GM18499 (cell line): ENCODE data around the gene TESK1.
A peak's percentile ranks its signal among the peaks of the same experiment; 100 is the strongest.
"Not testable (repeated sequence)": the region's sequence is repeated elsewhere in the genome, so short reads cannot be mapped to it uniquely, and the experiment has no call there.

Experiments used
- ATAC-seq: cut with Tn5 transposase; IDR thresholded peaks from one replicate; pipeline ENCODE4 v1.9.1; 2021; ENCODE audit warnings: moderate number of reproducible peaks; ENCODE audit not compliant: insufficient read depth, unreplicated experiment

The TESK1 gene

DNA sequence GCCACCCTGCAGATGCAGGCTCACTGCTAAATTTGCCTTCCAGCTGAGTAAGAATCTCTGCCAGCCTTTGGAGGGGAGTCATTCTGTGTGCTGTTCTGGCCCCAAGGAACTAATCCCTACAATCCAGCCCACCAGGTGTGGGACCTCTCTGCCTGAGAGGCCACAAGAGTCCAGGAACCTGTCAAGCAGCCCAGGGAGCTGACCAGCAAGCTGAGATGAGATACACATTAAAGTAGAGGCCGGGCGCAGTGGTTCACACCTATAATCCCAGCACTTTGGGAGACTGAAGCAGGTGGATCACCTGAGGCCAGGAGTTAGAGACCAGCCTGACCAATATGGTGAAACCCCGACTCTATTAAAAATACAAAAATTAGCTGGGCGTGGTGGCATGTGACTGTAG, 7.0 kb downstream of the TESK1 start:
- not testable (repeated sequence) for ATAC-seq

DNA sequence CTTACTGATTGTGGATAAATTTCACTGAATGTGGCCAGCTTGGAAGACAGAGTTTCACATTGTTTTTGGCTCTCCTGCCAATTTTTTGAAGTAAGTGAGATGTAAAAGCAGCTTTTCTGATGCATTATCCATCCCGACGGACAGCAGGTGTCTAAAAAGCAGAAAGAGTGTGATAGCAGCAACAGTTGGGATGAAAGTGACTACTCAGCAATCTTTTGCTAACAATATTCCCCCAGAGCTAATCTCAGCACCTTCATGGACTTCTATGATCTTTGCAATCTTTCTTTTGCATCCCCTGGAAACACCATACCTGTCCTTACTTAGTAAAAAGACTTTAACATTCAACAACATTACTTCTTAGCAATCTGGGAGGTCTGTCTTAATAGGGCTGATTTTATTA, 7.8 kb downstream of the TESK1 start:
- ATAC-seq, result no peak

DNA sequence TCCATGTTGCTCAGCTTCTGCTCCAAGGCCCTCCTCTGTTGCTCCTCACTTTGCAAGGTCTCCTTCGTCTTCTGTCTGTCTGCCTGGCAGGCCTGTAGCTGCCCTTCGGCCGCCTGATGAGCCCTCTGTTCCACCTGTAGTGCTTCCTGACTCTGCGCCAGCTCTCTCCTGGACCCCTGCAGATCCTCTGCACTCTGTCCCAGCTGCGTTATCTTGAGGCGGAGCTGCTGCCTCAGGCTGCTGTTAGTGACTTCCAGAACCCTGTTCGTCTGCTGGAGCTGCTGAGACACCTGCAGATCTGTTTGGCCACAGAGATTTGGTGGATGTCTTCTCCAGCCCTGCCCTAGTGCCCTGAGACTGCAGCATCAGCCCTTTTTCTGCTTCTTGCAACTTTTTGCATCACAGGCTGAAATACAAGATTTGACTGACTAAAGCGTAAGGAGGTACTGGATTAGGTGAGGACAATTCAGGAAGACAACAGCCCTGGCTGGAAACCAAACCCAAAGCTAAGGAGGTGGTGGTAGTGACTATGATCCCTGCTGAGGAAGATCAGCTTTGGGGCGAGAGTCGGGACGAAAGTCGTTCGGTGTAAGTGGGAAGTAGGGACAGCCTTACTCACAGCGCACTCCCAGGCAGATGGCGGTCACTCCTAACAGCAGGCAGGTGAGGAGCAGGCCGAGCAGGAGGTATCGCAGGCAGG, 11.1 kb downstream of the TESK1 start:
- ATAC-seq, result no peak

DNA sequence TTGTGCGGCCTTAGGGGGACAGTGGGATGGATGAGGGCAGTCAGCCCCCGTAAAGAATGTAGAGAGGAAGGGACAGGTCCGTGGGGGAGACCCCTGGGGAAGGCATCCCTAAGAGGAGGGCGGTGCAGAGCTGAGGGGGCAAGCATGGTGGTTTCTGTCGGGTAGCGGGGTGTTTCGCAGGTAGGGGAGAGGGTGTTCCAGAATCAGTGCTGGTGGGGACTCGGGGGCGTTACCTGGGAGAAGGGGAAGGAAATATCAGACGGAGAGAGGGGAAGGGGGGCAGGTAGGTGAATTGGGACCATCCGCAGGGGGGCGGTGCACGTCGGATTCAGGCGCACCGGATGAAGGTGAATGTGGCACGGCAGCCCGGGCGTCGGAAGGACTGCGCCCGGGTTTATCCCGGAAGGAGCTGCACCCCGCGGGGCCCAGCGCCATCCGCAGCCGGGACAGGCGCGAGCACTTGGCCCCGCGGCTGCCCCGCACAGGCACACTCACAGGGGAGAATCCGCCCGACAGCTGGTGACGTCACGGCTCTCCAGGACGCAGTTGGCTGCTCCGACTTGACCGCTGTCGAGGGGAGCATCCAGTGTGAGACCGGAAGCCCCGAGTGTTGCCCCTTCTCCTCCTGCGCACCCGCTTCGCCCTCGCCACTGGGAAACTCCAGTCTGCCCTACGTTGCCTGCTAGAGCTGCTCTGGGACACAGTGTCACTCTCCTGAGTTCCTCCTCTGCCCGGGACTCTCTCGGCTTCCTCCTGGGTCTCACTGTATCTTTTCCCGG, 11.8 kb downstream of the TESK1 start:
- ATAC-seq, result no peak

DNA sequence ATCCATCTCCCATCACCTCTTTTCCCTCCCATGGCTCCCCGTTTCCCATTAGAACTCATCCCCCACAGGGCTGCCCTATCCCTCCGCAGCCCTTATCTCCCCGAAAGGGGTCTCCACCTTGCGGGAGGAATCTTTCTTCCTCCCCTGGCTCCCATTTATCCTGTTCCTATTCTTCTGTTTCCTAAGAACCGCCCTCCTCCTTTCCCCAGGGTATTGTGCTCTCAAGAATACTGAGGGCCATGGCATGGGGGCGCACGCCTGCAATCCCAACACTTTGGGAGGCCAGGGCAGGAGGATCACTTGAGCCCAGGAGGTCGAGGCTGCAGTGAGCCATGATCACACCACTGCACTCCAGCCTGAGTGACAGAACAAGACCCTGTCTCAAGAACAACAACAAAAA, 12.5 kb downstream of the TESK1 start:
- no peak for ATAC-seq

DNA sequence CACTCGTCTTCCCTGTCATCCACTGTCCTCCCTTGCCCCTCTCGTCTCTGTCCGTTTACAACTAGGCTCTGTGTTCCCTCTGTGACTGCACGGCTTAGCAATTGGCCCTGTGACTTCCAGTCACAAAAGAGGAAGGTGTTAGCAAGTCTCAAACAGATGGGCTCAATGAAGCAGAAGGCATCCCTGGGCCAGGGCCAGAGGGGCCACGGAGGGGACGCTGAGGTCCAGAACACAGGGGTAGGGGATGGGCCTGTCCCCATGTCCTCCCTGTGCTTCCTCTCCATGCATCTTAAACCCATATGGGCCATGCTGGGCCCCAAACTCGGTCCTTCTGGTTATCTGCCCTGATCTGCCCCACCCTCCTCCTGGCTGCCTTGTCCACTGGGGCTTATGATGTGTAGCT, 13.3 kb downstream of the TESK1 start, which contains the start of gene CD72:
Gene CD72, minus strand, starts transcription at position 89 of the 403 bp plus-strand sequence. CDS start 110 bp downstream, outside the sequence.
- ATAC-seq, result no peak

DNA sequence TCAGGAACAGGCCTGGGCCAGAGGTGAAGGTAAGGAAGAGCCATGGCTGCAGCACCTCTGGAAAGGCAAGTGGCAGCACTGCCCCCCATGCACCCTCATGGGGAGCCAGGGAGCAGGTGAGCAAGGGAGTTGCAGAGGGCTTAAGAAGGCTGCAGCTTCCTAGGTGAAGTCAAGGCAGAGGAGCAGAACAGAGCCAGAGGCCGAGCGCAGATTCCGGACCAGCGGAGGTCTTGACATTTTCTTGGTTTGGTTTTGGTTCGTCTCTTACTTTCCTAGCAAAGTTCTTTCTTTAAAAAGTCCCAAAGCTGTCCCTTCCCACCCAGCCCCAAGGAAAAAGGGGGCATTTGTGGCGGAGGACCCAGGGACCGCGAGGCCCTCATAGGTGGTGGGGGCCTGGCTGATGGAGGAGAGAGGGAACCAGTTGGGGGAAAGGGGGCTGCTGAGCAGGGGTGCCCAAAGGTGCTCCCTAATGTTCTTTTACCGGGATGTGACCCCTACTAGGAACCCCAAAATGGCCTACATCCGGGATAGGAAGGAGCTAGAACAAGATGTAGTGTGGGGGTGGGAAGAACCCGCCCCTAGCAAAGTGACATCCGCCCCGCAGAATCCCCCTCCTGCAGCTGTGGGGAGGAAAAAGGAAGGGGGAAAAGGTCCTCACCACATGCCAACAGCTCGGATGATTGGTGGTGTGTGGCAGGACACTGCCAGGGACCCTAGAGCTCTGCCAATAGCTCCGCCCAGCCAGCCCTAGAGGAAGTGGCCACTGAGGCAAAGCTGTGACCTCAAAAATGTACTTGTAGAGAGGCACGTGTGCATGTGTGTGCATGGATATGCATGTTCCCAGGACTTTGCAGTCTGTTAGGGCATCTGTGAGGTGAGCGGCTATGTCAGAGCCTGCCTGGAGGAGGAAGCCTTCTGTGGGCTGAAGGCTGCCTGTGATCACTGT, 14.1 kb downstream of the TESK1 start:
- ATAC-seq, result peak; percentile 25

DNA sequence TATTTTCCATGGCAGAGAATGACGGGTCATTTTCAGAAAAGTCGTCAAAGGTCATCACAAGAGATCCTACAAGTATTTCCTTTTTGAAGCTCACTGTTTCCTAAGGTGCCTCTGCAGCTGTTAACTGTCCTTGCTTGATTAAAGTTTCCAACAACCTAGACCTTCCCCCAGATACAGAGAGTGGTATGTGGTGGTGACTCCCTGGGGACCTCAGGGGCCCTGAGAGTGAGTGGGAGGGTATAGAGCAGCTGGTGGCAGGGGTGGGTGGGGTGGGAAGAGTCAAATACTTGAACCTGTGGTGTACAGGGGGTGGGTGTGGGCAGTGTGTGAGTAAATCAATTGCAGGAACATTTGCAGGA, 14.7 kb downstream of the TESK1 start:
- peak; percentile 38 for ATAC-seq

DNA sequence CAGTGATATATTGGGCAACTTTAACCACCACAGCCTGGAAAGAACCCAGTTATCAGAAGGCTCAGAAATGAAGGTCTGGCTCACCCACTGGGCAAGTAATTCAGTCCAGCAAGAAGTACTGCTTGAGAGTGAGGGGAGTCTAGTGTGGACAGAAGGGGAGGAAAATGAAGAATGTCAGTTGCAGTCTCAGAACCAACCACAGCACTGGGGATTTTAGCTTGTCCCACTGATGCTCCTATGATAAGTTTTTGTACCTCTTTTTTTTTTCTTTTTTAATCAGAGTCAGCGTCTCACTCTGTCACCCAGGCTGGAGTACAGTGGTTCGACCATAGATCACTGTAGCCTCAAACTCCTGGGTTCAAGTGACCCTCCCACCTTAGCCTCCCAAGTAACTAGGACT, 22.5 kb downstream of the TESK1 start:
- ATAC-seq, result no peak

DNA sequence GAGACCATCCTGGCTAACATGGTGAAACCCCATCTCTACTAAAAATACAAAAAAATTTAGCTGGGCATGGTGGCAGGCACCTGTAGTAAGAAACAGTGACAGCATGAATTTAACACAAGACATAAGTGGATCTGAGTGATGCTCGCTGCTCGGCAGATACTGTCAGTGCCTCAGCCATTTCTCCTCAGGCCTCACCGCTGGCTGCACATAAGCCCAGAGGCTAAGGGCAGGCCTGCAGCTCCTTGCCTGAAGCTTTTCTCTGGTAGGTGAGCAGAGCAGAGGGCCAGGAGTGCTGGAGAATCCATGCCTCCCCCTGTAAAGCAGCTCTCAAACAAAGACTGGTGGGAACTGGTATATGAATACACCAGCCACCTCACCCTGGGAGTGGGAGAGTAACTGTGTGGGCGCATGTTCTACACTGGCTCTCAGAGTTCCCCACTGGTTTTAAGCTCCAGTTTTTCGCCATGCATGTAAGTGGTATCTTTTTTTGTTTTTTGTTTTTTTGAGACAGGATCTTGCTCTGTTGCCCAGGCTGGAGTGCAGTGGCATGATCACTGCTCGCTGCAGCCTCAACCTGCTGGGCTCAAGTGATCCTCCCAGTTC, 23.4 kb downstream of the TESK1 start:
- ATAC-seq, result no peak

DNA sequence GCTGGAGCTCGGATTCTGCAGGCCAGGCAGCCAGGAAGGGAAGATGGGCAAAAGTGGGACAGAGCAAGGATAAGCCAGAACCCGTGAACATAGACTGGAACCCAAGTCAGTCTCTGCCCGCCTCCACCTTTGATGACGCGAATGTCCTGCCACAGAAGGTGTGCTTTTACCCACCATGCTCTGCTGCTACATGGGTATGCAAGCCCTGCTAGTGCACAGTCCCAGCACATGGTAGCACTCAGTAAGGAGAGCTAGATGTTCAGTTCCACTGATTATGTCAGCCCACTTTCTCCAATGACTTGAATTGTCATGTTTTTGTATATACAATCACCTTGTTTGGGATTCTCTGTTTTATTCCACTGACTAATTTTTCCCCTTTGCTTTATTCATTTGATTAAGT, 24.5 kb downstream of the TESK1 start:
- no peak for ATAC-seq

DNA sequence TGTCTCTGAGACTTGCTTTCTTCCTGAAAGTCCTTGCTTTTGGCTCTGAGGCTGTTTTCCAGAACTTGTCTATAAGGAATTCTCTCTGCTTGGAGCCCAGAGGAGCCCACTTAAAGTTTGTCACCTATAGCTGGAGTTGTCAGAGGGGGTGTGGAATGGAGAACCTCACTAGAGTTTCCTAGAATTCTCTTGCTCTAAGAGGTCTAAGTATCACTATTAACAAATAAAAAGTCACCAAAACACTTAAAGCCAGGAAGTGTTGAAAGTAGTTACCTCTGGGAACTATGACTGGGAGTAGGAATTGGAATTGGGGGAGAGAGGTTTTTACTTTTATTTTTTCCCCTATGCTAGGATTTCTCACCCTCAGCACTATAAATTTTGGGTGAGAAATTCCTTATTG, 30.7 kb downstream of the TESK1 start:
- no peak for ATAC-seq

DNA sequence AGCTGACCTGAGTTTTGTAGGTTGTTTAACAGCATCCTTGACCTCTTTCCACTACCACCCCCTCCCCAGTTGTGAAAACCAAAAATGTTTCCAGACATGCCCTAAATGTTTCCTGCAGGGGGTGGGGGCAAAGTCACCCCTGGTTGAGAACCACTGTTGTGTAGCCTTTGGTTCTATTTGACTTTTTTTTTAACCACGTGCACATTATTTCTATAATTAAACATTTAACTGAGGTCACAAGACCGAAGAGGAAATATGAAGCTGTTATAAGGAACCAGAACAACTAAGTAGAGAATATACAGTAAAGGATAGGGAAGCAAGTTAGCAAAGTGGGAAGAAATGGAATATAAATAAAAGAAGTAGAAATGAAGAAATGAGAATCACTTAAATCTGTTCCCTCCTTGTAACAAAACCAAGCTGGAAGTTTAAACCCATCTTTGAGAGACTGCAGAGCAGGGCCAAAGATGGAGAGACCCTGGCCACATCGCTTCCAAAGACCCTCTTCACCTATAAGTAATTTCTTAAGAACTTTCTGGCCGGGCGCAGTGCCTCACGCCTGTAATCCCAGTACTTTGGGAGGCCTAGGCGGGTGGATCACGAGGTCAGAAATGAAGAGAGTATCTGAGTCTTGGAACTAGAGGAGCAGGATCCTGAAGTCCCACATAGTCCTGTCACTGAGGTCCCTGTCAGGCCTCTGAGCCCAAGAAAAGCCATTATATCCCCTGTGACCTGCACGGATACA, 31.2 kb downstream of the TESK1 start:
- ATAC-seq, result no peak

DNA sequence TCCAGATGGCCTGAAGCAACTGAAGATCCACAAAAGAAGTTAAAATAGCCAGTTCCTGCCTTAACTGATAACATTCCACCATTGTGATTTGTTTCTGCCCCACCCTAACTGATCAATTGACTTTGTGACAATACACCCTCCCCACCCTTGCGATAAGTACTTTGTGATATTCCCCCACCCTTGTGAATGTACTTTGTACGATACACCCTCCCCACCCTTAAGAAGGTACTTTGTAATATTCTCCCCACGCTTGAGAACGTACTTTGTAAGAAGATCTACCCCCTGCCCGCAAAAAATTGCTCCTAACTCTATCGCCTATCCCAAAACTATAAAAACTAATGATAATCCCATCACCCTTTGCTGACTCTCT, 31.8 kb downstream of the TESK1 start:
- ATAC-seq, result not testable (repeated sequence)

DNA sequence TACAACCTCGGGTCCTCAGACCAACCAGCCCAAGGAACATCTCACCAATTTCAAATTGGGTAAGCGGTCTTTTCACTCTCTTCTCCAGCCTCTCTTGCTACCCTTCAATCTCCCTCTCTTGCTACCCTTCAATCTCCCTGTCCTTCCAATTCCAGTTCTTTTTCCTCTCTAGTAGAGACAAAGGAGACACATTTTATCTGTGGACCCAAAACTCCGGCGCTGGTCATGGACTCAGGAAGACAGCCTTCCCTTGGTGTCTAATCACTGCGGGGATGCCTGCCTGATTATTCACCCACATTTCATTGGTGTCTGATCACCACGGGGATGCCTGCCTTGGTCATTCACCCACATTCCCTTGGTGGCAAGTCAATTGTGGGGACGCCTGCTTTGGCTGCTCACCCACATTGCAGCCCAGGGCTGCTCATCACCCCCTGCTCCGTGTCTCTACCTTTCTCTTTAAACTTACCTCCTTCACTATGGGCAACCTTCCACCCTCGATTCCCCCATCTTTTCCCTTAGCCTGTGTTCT, 32.4 kb downstream of the TESK1 start:
- ATAC-seq, result not testable (repeated sequence)

DNA sequence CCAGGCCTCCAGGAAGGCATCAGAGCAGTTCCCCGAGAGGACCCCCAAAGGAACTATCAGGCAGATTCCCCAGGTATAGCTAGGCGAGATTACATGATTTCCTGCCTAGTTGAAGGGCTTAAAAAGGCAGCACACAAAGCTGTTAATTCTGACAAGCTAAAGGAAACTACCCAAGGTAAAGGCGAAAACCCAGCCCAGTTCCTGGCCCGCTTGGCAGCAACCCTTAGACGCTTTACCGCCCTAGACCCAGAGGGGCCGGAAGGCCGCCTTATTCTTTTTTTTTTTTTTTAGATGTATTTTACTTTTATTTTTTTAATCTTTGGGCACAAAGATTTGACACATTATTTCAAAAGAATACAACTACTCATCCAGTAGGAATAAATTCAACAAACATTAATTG, 33.7 kb downstream of the TESK1 start:
- ATAC-seq, result not testable (repeated sequence)

DNA sequence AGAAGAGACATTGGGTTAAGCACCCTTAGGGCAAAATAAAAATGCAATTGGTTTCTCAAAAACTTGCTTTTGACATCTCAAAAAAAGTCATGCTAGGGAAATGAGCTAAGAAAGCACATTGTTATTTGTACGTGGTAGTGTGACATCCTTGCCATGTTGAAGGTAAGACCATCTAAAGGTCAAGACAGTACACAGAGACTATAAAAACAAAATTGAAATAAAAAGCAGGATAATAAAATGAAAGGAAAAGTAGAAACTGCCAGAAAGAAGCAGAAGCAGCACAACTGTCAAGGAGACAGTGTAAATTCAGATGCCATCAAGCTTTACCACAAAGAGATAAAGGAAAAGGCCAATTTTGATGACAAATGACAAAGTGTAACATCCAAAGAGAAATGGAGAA, 34.2 kb downstream of the TESK1 start:
- ATAC-seq, result not testable (repeated sequence)

DNA sequence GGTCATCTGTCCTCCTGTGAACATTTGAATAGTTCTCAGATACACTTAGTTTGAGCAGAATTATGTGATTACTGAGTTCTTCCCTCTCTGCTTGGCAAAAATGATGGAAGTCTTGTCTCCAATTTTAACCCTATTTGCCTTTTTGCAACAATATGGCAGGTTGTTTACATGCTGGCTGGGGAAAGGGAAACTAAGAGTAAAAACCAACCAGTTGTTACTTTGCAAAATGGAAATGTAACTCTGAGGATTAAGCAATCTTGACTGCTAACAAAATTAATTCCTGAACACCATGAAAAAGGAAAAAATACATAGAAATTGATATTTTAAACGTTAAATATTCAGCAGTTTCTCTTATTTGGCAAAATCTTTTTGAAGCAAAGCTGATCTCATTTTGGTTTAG, 34.6 kb downstream of the TESK1 start:
- ATAC-seq, result no peak

DNA sequence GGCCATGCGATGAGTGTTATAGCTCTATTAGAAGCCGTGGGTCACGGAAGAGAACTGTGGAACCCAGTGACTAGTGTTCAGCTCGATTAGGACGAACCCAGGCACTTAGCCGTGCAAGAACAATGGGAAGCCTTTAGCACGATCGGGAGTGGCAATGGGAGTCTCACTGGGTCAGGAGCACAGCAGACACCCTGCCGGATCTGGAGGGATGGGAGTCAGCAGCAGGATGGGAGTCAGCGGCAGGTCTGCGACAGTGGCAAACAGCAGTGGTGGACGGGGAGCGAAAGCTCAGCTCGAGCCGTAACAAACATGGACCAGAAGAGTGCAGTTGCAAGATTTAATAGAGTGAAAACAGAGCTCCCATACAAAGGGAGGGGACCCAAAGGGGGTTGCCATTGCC, 35.4 kb downstream of the TESK1 start:
- not testable (repeated sequence) for ATAC-seq
